DOHH2 (cell line): ENCODE data around the gene ATP13A1.
A peak's percentile ranks its signal among the peaks of the same experiment; 100 is the strongest.

Experiments
- H3F3A ChIP-seq: fragments of 200-600 bp; sonication (generic), shearing (Covaris generic); 2 replicates; pipeline ENCODE4 v1.6.0; 2016; ENCODE audit warnings: antibody characterized with exemption, mild to moderate bottlenecking; ENCODE audit not compliant: control insufficient read depth, insufficient read depth
- H3K27ac ChIP-seq: fragments of 200-600 bp; sonication (generic); 2 replicates; pipeline ENCODE4 v1.5.1; 2014; ENCODE audit warnings: low read depth, mild to moderate bottlenecking, low read length, moderate library complexity
- H3K27me3 ChIP-seq: fragments of 200-600 bp; sonication (generic); 2 replicates; pipeline ENCODE4 v1.6.1; 2014; ENCODE audit warnings: mild to moderate bottlenecking, low read length, mixed read lengths; ENCODE audit not compliant: control insufficient read depth
- H3K36me3 ChIP-seq: fragments of 200-600 bp; sonication (generic); 2 replicates; pipeline ENCODE4 v1.6.1; 2014; ENCODE audit warnings: mild to moderate bottlenecking, low read length, moderate library complexity, mixed read lengths; ENCODE audit not compliant: control insufficient read depth
- H3K4me1 ChIP-seq: fragments of 200-600 bp; sonication (generic); 2 replicates; pipeline ENCODE4 v1.6.1; 2014; ENCODE audit warnings: mild to moderate bottlenecking, low read length, mixed read lengths; ENCODE audit not compliant: control insufficient read depth
- H3K4me2 ChIP-seq: fragments of 200-600 bp; sonication (generic); 2 replicates; pipeline ENCODE4 v1.6.0; 2014; ENCODE audit warnings: mild to moderate bottlenecking, low read length, moderate library complexity
- H3K4me3 ChIP-seq: fragments of 200-600 bp; sonication (generic); 2 replicates; pipeline ENCODE4 v1.5.1; 2014; ENCODE audit warnings: mild to moderate bottlenecking, low read length, mixed read lengths
- H3K79me2 ChIP-seq: fragments of 200-600 bp; sonication (generic); 2 replicates; pipeline ENCODE4 v1.6.1; 2014; ENCODE audit warnings: mild to moderate bottlenecking, low read length, mixed read lengths; ENCODE audit not compliant: control insufficient read depth
- H3K9me2 ChIP-seq: fragments of 200-600 bp; sonication (generic); replicated peaks from 2 replicates; pipeline ENCODE4 v1.6.1; 2014; ENCODE audit warnings: mild to moderate bottlenecking, low read length, mixed read lengths; ENCODE audit not compliant: control insufficient read depth
- H3K9me3 ChIP-seq: fragments of 200-600 bp; sonication (generic); 2 replicates; pipeline ENCODE4 v1.6.1; 2014; ENCODE audit warnings: antibody characterized with exemption, low read length, mixed read lengths; ENCODE audit not compliant: control insufficient read depth, insufficient read depth
- H4K20me1 ChIP-seq: fragments of 200-600 bp; sonication (generic); 2 replicates; pipeline ENCODE4 v1.6.0; 2014; ENCODE audit warnings: low read depth, mild to moderate bottlenecking, antibody characterized with exemption, low read length, moderate library complexity; ENCODE audit not compliant: control insufficient read depth, insufficient read depth
- EZH2phosphoT487 ChIP-seq: fragments of 200-600 bp; sonication (generic); IDR thresholded peaks from 2 replicates; pipeline ENCODE4 v1.6.1; 2017; ENCODE audit warnings: borderline replicate concordance, mild to moderate bottlenecking, antibody characterized with exemption, low read length, moderate library complexity, mixed read lengths
- TF ChIP-seq, protein P1 (sequence below): fragments of 200-600 bp; sonication (generic); IDR thresholded peaks from one replicate; pipeline ENCODE4 v1.5.1; 2014; ENCODE audit warnings: antibody characterized with exemption, mild to moderate bottlenecking, low read depth, low read length; ENCODE audit not compliant: poor library complexity, severe bottlenecking

Gene ATP13A1

DNA sequence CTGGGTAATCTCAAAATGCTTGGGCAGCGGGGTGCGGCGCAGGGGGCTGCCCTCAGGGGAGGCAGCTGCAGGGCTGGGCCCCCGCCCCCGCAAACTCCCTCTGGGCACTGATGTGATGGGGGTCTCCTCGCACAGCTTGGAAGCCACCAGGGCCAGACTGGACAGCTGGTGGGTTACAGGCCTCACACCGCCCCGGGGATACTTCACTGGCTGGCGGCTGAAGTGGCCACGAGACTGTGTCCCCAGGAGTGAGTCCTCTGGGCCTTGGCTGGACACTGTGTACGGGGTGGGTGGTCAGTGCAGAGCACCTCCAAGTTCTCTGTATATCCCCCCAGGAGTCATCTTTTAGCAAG lies 33.4 kb downstream of the ATP13A1 start:
- H3K9me2 ChIP-seq = no peaks in the 10 kb centered on the region
- no peaks in the 10 kb centered on the region for H3K79me2 ChIP-seq
- TF ChIP-seq, protein P1, sequence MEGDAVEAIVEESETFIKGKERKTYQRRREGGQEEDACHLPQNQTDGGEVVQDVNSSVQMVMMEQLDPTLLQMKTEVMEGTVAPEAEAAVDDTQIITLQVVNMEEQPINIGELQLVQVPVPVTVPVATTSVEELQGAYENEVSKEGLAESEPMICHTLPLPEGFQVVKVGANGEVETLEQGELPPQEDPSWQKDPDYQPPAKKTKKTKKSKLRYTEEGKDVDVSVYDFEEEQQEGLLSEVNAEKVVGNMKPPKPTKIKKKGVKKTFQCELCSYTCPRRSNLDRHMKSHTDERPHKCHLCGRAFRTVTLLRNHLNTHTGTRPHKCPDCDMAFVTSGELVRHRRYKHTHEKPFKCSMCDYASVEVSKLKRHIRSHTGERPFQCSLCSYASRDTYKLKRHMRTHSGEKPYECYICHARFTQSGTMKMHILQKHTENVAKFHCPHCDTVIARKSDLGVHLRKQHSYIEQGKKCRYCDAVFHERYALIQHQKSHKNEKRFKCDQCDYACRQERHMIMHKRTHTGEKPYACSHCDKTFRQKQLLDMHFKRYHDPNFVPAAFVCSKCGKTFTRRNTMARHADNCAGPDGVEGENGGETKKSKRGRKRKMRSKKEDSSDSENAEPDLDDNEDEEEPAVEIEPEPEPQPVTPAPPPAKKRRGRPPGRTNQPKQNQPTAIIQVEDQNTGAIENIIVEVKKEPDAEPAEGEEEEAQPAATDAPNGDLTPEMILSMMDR = no peak
- TF ChIP-seq EZH2phosphoT487 = no peak
- H3K36me3 ChIP-seq = peaks cover 40% of the 10 kb centered on the region
- peaks cover 16% of the 10 kb centered on the region for H3K4me1 ChIP-seq
- H3K27me3 ChIP-seq = no peaks in the 10 kb centered on the region
- peaks cover 3% of the 10 kb centered on the region; the same call in 1 of the 2 replicates for H3F3A ChIP-seq
- H3K9me3 ChIP-seq = no peaks in the 10 kb centered on the region
- H3K4me3 ChIP-seq = no peak overlapping the region
- H4K20me1 ChIP-seq = no peaks in the 10 kb centered on the region
- H3K4me2 ChIP-seq = no peak overlapping the region
- H3K27ac ChIP-seq = no peak overlapping the region

DNA sequence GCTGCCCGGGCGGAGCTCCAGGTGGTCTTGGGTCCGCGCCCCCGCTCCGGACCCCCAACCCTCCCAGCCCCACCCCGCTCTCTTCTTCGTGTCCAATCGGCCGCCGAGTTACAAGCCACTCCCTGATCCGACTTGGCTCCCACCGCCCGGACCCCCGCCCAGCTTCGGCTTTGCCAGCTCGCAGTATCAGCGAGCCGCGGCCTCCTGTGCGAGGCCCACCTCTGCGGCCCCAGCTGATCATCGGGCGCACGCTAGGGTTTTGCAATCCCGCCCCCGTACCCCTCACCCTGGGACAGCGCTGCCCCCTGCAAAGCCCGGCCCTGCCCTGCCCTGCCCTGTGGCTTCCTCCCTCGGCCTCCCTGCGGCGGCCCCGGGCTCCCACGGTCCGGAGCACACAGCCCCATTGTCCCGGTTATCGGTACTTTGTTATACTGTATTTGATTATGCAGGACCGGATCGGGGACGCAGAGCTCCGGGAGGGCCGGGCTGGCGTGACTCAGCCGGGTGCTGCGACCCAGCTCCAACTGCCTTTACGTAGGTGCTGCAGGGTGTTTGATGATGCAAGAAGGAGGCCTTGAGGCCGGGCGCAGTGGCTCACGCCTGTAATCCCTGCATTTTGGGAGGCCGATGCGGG lies 34.9 kb downstream of the ATP13A1 start:
- H3K4me3 ChIP-seq = peak overlapping the region; percentile 86
- no peaks in the 10 kb centered on the region for H3K27me3 ChIP-seq
- peaks cover 3% of the 10 kb centered on the region; the same call in 1 of the 2 replicates for H3F3A ChIP-seq
- no peaks in the 10 kb centered on the region for H3K79me2 ChIP-seq
- H4K20me1 ChIP-seq = no peaks in the 10 kb centered on the region
- peaks cover 28% of the 10 kb centered on the region for H3K36me3 ChIP-seq
- no peak for TF ChIP-seq EZH2phosphoT487
- TF ChIP-seq, protein P1 = no peak
- peaks cover 21% of the 10 kb centered on the region for H3K4me1 ChIP-seq
- H3K27ac ChIP-seq = peak overlapping the region; percentile 12; the same call in 1 of the 2 replicates
- no peaks in the 10 kb centered on the region for H3K9me2 ChIP-seq
- peak overlapping the region; percentile 90 for H3K4me2 ChIP-seq
- H3K9me3 ChIP-seq = no peaks in the 10 kb centered on the region

DNA sequence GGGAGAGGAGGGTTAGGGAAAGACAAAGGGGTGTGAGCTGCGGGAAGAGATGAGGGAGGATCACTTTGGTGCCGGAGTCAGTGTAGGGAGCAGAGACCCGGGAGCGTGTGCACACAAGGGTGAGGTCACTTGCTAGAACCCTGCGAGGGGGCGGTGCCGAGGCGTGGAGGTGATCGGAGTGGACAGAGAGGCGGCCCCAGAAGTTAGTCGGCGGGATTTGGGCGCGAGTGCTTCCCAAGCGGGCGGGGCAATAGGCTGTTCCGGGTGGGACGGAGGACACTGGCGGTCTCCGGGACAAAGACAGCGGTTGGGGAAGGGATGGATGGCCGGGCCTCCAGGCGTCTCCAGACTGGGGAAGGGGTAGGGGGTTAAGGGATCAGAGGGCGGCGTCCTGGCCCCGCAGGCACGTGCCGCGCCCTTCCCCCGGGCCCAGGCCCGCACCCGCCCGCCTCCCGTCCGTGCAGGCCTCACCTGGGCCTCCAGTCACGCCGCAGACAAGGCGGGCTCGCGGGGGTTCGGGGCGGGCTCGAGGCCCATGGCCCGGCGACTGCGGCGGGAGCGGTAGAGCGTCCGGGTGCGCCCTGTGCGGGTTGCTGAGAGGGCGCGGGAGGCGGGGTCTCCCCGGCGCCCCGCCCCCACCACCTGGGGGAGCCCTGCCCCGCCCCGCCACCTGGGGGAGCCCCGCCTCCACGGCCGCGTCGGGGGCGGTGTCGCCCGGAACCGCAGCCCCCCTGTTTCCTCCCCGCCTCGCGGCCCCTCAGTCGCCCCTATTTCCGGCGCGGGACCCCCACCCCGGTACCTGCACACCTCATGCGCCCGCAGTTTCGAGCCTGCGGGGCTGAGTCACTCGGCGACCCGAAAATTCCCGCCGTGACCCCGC lies 35.6 kb downstream of the ATP13A1 start, which contains the start of gene LPAR2:
Gene LPAR2 (minus strand): TSS at position 600 of the 880 bp plus-strand sequence. CDS start 945 bp downstream, outside the sequence.
- TF ChIP-seq, protein P1 = no peak
- no peak for TF ChIP-seq EZH2phosphoT487
- Histone ChIP-seq H3K4me2 (peak within 1 kb of the TSS; percentile 90), H3K27ac (peak within 1 kb of the TSS; percentile 12; the same call in 1 of the 2 replicates)

More for the DNA sequence above, 35.6 kb downstream of the ATP13A1 start, which contains the start of gene LPAR2:
- Histone ChIP-seq H3K9me3 (no peaks in the 10 kb centered on the region), H3F3A (peaks cover 3% of the 10 kb centered on the region; the same call in 1 of the 2 replicates), H3K79me2 (no peaks in the 10 kb centered on the region), H3K36me3 (peaks cover 23% of the 10 kb centered on the region), H3K9me2 (no peaks in the 10 kb centered on the region), H3K4me1 (peaks cover 21% of the 10 kb centered on the region), H4K20me1 (no peaks in the 10 kb centered on the region), H3K4me3 (peak within 1 kb of the TSS; percentile 86), H3K27me3 (no peaks in the 10 kb centered on the region)
